GM18498 (cell line): ENCODE data around the gene PRUNE2.
"Not testable (repeated sequence)": the region's sequence is repeated elsewhere in the genome, so short reads cannot be mapped to it uniquely, and the experiment has no call there.

Experiments
- ATAC-seq: cut with Tn5 transposase; IDR thresholded peaks from one replicate; pipeline ENCODE4 v1.9.1; 2021; ENCODE audit warnings: mild to moderate bottlenecking, moderate library complexity; ENCODE audit not compliant: unreplicated experiment

Gene PRUNE2

DNA sequence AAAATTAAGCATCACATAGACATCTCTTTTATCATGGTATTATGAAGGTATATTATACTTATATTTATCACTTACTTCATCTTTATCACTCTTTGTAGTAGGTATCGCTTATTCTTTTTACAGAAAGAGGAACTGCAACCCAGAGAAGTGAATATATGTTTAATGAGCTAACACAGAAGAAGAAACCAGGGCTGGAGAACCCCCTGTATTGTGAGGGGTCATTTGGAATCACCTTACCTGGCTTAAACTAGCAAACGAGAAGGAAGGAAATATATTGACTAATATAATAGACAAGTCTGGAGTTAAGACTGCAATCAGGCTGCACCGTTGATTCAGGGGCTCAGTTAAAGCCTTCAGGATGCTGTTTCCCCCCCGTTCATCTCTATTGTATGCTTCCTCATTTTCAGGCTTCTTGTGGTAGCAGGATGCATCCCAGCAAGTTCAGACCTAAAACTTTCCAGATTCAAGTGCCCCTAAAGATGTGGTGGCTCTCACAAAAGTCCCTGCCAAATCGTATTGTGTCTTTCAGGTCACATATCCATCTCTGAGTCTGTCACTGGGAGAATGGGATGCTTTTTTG is 300.5 kb downstream of the PRUNE2 start:
- ATAC-seq, result peak; percentile 96

GRCh38 chr9:76603931-76604570 is 301.9 kb downstream of the PRUNE2 start:
- ATAC-seq, result no peak

GRCh38 chr9:76603448-76603895 is 302.4 kb downstream of the PRUNE2 start:
- no peak for ATAC-seq

GRCh38 chr9:76602199-76602598 is 303.7 kb downstream of the PRUNE2 start:
- no peak for ATAC-seq

DNA sequence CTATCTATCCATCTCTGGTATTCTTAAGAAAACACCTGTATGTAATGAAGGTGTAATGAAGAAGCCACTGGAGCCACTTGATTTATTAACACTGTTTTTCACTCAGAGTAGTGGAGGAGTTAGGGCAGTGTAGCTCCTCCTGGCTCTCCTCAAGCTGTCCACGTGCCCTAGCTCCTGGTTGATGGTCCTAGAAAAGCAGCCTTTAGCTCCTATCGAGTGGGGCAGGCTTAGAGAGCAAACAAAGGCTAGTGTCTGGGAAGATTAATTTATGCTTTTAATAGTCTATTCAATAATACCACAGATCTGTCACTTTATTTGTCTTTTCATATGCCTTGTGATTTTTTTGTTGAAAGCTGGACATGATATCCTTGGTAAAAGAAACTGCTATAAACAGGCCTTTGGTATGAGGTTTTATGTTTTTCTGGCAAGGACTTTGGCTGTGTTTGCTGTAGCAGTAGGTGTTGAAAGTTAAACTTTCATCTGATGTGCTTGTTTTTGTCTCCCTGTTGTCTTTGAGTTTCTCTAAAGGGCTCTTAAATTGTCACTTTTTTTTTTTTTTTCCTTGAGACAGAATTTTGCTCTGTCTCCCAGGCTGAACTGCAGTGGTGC is 305.8 kb downstream of the PRUNE2 start:
- no peak for ATAC-seq

DNA sequence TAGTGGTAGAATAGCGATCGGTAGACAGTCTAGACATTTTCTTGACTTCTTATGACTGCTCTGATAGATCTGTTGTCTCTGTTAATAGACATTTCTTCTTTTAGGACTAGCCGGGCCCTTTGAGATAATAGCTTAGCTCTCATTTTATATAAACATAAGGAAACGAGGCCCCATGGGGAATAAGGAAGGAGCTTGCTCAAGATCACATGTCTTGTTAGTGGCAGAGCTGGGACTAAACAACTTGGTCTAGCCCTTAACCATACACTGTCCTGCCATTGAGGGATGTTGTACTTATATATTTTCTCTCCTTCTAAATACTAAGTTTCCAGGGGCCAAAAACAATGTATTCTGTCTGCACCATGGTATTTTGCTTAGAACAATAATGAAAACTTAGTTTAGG is 306.9 kb downstream of the PRUNE2 start:
- ATAC-seq, result no peak

GRCh38 chr9:76595645-76596044 is 310.3 kb downstream of the PRUNE2 start:
- no peak for ATAC-seq

- no peak for ATAC-seq
These were observed 311.0 kb downstream of the PRUNE2 start for GRCh38 chr9:76594764-76595424.

GRCh38 chr9:76593961-76594735 is 311.8 kb downstream of the PRUNE2 start:
- not testable (repeated sequence) for ATAC-seq

GRCh38 chr9:76592974-76593347 is 313.0 kb downstream of the PRUNE2 start:
- no peak for ATAC-seq

- ATAC-seq, result no peak
These were observed 313.6 kb downstream of the PRUNE2 start for GRCh38 chr9:76592091-76592973.

DNA sequence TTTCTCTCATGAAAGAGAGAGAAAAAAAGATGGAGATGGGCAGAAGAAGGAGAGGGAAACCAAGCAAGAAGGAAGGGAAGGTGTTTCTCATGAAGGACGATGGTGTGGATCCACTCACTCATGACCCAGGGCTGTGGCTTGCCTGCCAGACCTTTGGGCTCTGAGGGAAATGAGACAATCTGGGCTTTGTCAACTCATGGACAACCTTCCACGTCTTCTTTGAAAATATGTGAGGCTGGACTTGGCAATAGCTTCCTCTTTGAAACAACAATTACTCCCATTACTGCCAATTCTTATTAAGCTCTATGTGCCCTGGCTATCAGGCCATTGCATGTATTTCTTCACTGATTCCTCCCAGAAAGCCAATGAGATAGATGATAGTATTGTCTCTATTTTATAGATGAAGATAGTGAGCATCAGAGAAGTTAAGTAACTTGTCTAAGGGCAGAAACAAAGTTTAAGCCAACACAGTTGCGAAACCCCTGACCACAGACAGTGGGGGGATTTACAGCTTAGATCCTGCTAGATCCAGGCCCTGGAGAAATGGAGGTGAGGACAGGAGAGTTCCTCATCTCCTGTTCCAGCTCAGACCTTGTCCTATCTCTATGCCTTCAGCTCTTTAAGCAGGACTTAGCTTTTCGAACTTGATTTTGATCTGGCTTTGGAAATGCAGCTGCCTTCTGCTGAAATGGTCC is 314.5 kb downstream of the PRUNE2 start:
- no peak for ATAC-seq

- no peak for ATAC-seq
These were observed 317.6 kb downstream of the PRUNE2 start for GRCh38 chr9:76588316-76588715.

GRCh38 chr9:76586390-76587314 is 319.3 kb downstream of the PRUNE2 start:
- no peak for ATAC-seq

- ATAC-seq, result no peak
These were observed 320.2 kb downstream of the PRUNE2 start for GRCh38 chr9:76585487-76586389.

DNA sequence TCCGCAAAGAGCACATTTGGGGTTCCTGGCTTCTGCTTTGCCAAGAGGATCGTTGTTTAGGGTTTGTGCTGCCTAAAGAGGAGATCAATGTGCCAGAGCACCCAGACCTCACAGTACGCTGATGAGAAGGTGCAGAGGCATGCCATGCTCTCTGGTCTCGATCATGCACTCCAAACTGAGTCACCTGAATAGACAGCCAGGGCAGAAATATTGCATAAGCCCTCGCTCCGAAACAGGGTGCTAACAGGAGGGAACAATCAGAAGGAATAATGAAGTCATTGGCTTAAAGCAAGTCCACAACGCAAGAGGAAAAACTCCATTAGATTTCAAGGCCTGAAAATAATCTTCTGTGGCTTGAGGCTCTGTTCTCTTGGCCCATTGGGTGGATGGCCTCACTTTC is 322.7 kb downstream of the PRUNE2 start:
- ATAC-seq, result no peak

- ATAC-seq, result no peak
These were observed 324.2 kb downstream of the PRUNE2 start for GRCh38 chr9:76581731-76582130.

- no peak for ATAC-seq
These were observed 325.1 kb downstream of the PRUNE2 start for GRCh38 chr9:76580820-76581219.
